Hepatocyte (in vitro differentiated cells): ENCODE results near the gene ANKRD17. TPM values are rescaled to one million over a fixed set of nuclear protein-coding genes. Genes with fewer than 3 reads are reported as not detected.

Experiments used
- DNase-seq: peaks from one replicate; pipeline ENCODE4 v3.0.0-alpha.2; 2016; ENCODE audit warnings: low spot score
- H2AFZ ChIP-seq: fragments of 200-600 bp; sonication (generic); 2 replicates; pipeline ENCODE4 v1.6.0; 2016; ENCODE audit warnings: antibody characterized with exemption, mild to moderate bottlenecking
- H3K27ac ChIP-seq: fragments of 200-600 bp; sonication (generic); 2 replicates; pipeline ENCODE4 v1.5.1; 2016; ENCODE audit warnings: mild to moderate bottlenecking
- H3K27me3 ChIP-seq: fragments of 200-600 bp; sonication (generic); 2 replicates; pipeline ENCODE4 v1.6.1; 2016
- H3K36me3 ChIP-seq: fragments of 200-600 bp; sonication (generic); replicated peaks from 2 replicates; pipeline ENCODE4 v1.5.1; 2016; ENCODE audit warnings: low read depth; ENCODE audit not compliant: insufficient read depth
- H3K4me1 ChIP-seq: fragments of 200-600 bp; sonication (generic); 2 replicates; pipeline ENCODE4 v1.5.1; 2016; ENCODE audit warnings: mild to moderate bottlenecking, moderate library complexity; ENCODE audit not compliant: insufficient read depth
- H3K4me2 ChIP-seq: fragments of 200-600 bp; sonication (generic); 2 replicates; pipeline ENCODE4 v1.6.0; 2016
- H3K4me3 ChIP-seq: fragments of 200-600 bp; sonication (generic); 2 replicates; pipeline ENCODE4 v1.5.1; 2016; ENCODE audit warnings: mild to moderate bottlenecking
- H3K79me2 ChIP-seq: fragments of 200-600 bp; sonication (generic); 2 replicates; pipeline ENCODE4 v1.6.0; 2017; ENCODE audit warnings: mild to moderate bottlenecking
- H3K9me2 ChIP-seq: fragments of 200-600 bp; sonication (generic); replicated peaks from 2 replicates; pipeline ENCODE4 v1.6.0; 2017; ENCODE audit warnings: mild to moderate bottlenecking; ENCODE audit not compliant: insufficient read depth
- H3K9me3 ChIP-seq: fragments of 200-600 bp; sonication (generic); 2 replicates; pipeline ENCODE4 v1.5.1; 2016; ENCODE audit warnings: low read depth, mild to moderate bottlenecking
- H4K20me1 ChIP-seq: fragments of 200-600 bp; sonication (generic); 2 replicates; pipeline ENCODE4 v1.6.0; 2016; ENCODE audit warnings: mild to moderate bottlenecking; ENCODE audit not compliant: insufficient read depth, poor library complexity, severe bottlenecking
- CTCF ChIP-seq: fragments of 200-600 bp; sonication (generic); IDR thresholded peaks from 2 replicates; pipeline ENCODE4 v1.5.1; 2016; ENCODE audit warnings: antibody characterized with exemption, mild to moderate bottlenecking; ENCODE audit not compliant: poor library complexity
- EZH2 ChIP-seq: fragments of 200-600 bp; sonication (generic); IDR thresholded peaks from 2 replicates; pipeline ENCODE4 v1.6.1; 2016; ENCODE audit warnings: antibody characterized with exemption, mild to moderate bottlenecking, borderline replicate concordance
- EZH2phosphoT487 ChIP-seq: fragments of 200-600 bp; sonication (generic); IDR thresholded peaks from one replicate; pipeline ENCODE4 v1.6.1; 2018; ENCODE audit warnings: antibody characterized with exemption, mild to moderate bottlenecking, low read depth, moderate library complexity; ENCODE audit not compliant: unreplicated experiment, severe bottlenecking
- WGBS: methylation state at CpG from one replicate; pipeline ENCODE4 v1.1.6; 2016; ENCODE audit warnings: low lambda C conversion rate; ENCODE audit errors: missing lambda C conversion rate; 5-methylcytosine and 5-hydroxymethylcytosine counted together
- polyA plus RNA-seq: library from polyadenylated mRNA; unstranded; fragments of >200 nt; fragmentation: Nextera tagmentation; extraction: Ambion mirVana; gene quantifications from 2 replicates; pipeline ENCODE4 v1.2.1, GENCODE V29; 2016
- total RNA-seq: library from RNA; depleted of rRNA; stranded (reverse); fragments of >200 nt; gene quantifications from 2 replicates; pipeline ENCODE4 v1.2.3, GENCODE V29; 2014

The ANKRD17 gene
- total and polyA plus RNA-seq, 2 experiments from 2014 or later, result 31.8 to 55.8 TPM

GRCh38 chr4:73139245-73139644 lies 119.4 kb downstream of the ANKRD17 start:
- H3K27me3 ChIP-seq, result no peaks in the 10 kb centered on the region
- no peak overlapping the region for H3K27ac ChIP-seq
- no peaks in the 10 kb centered on the region for H3K9me3 ChIP-seq
- H3K4me2 ChIP-seq, result no peak overlapping the region
- TF ChIP-seq EZH2phosphoT487 (no peak), EZH2 (no peak), CTCF (no peak)
- no peak for DNase-seq
- 96% methylated on average over 3 of the region's 3 CpGs for WGBS
- H2AFZ ChIP-seq, result no peak overlapping the region
- no peaks in the 10 kb centered on the region for H3K36me3 ChIP-seq
- H3K79me2 ChIP-seq, result peaks cover 16% of the 10 kb centered on the region
- no peaks in the 10 kb centered on the region for H3K9me2 ChIP-seq
- no peak overlapping the region for H3K4me3 ChIP-seq
- H4K20me1 ChIP-seq, result no peaks in the 10 kb centered on the region
- no peaks in the 10 kb centered on the region for H3K4me1 ChIP-seq

GRCh38 chr4:73137121-73137520 lies 121.5 kb downstream of the ANKRD17 start:
- no peak overlapping the region for H3K4me3 ChIP-seq
- no peak overlapping the region for H3K4me2 ChIP-seq
- H3K9me2 ChIP-seq, result no peaks in the 10 kb centered on the region
- no peaks in the 10 kb centered on the region for H4K20me1 ChIP-seq
- H3K27ac ChIP-seq, result no peak overlapping the region
- H3K9me3 ChIP-seq, result no peaks in the 10 kb centered on the region
- H3K79me2 ChIP-seq, result peaks cover 11% of the 10 kb centered on the region
- DNase-seq, result no peak
- H3K27me3 ChIP-seq, result no peaks in the 10 kb centered on the region
- H3K36me3 ChIP-seq, result no peaks in the 10 kb centered on the region
- H2AFZ ChIP-seq, result no peak overlapping the region
- no peaks in the 10 kb centered on the region for H3K4me1 ChIP-seq
- TF ChIP-seq CTCF (no peak), EZH2 (no peak), EZH2phosphoT487 (no peak)
- WGBS, result 74% methylated on average over 2 of the region's 2 CpGs

GRCh38 chr4:73133784-73134183 lies 124.8 kb downstream of the ANKRD17 start:
- no peak for DNase-seq
- no peak overlapping the region for H3K4me3 ChIP-seq
- H3K27me3 ChIP-seq, result no peaks in the 10 kb centered on the region
- H4K20me1 ChIP-seq, result no peaks in the 10 kb centered on the region
- peaks cover 13% of the 10 kb centered on the region for H3K79me2 ChIP-seq
- no peak overlapping the region for H3K4me2 ChIP-seq
- H3K9me3 ChIP-seq, result no peaks in the 10 kb centered on the region
- H3K36me3 ChIP-seq, result no peaks in the 10 kb centered on the region
- H3K4me1 ChIP-seq, result no peaks in the 10 kb centered on the region
- no peaks in the 10 kb centered on the region for H3K9me2 ChIP-seq
- no peak overlapping the region for H2AFZ ChIP-seq
- WGBS, result 100% methylated on average over 1 of the region's 1 CpG
- no peak overlapping the region for H3K27ac ChIP-seq
- TF ChIP-seq EZH2, result no peak
- TF ChIP-seq CTCF, result no peak
- TF ChIP-seq EZH2phosphoT487, result no peak

- no peak overlapping the region for H3K4me3 ChIP-seq
- WGBS, result 73% methylated on average over 1 of the region's 1 CpG
- DNase-seq, result no peak
- H2AFZ ChIP-seq, result no peak overlapping the region
- H3K9me3 ChIP-seq, result no peaks in the 10 kb centered on the region
- no peak overlapping the region for H3K4me2 ChIP-seq
- H3K27ac ChIP-seq, result no peak overlapping the region
- no peaks in the 10 kb centered on the region for H3K4me1 ChIP-seq
- H3K79me2 ChIP-seq, result peaks cover 8% of the 10 kb centered on the region
- no peaks in the 10 kb centered on the region for H3K9me2 ChIP-seq
- H3K27me3 ChIP-seq, result no peaks in the 10 kb centered on the region
- no peaks in the 10 kb centered on the region for H3K36me3 ChIP-seq
- H4K20me1 ChIP-seq, result no peaks in the 10 kb centered on the region
- no peak for TF ChIP-seq EZH2
- no peak for TF ChIP-seq CTCF
- TF ChIP-seq EZH2phosphoT487, result no peak
These were observed 127.3 kb downstream of the ANKRD17 start for GRCh38 chr4:73131281-73131680.
